Progenitor cell of endocrine pancreas (in vitro differentiated cells): Measurements from ENCODE around the gene LDHAL6B. TPM values are rescaled to one million over a fixed set of nuclear protein-coding genes. Genes with fewer than 3 reads are reported as not detected.

Experiments
- DNase-seq: peaks from one replicate; pipeline ENCODE4 v3.0.0; 2021; ENCODE audit warnings: low spot score; ENCODE audit not compliant: unreplicated experiment
- H3K27ac Mint-ChIP-seq: 2 replicates; pipeline ENCODE4 v1.8.0; 2021; ENCODE audit warnings: mild to moderate bottlenecking, moderate library complexity, mixed read lengths
- H3K27me3 Mint-ChIP-seq: 2 replicates; pipeline ENCODE4 v1.8.0; 2021; ENCODE audit warnings: mixed read lengths
- H3K36me3 Mint-ChIP-seq: 2 replicates; pipeline ENCODE4 v1.8.0; 2022; ENCODE audit warnings: mixed read lengths; ENCODE audit not compliant: insufficient read depth
- H3K4me1 Mint-ChIP-seq: 2 replicates; pipeline ENCODE4 v1.8.0; 2021; ENCODE audit warnings: low read depth, mixed read lengths
- H3K4me3 Mint-ChIP-seq: 2 replicates; pipeline ENCODE4 v1.8.0; 2021; ENCODE audit warnings: low read depth, mild to moderate bottlenecking, moderate library complexity, mixed read lengths
- H3K9me3 Mint-ChIP-seq: 2 replicates; pipeline ENCODE4 v1.8.0; 2021; ENCODE audit warnings: low read depth, mixed read lengths
- CTCF ChIP-seq: fragments of 200-600 bp; sonication (generic); IDR thresholded peaks from one replicate; pipeline ENCODE4 v1.5.0; 2021; ENCODE audit warnings: antibody characterized with exemption, mild to moderate bottlenecking; ENCODE audit not compliant: unreplicated experiment
- total RNA-seq: library from RNA; stranded (reverse); gene quantifications from 2 replicates; pipeline ENCODE4 v1.2.1, GENCODE V29; 2021

The LDHAL6B gene
- total RNA-seq, 1 donor from 2014 or later = not detected

DNA sequence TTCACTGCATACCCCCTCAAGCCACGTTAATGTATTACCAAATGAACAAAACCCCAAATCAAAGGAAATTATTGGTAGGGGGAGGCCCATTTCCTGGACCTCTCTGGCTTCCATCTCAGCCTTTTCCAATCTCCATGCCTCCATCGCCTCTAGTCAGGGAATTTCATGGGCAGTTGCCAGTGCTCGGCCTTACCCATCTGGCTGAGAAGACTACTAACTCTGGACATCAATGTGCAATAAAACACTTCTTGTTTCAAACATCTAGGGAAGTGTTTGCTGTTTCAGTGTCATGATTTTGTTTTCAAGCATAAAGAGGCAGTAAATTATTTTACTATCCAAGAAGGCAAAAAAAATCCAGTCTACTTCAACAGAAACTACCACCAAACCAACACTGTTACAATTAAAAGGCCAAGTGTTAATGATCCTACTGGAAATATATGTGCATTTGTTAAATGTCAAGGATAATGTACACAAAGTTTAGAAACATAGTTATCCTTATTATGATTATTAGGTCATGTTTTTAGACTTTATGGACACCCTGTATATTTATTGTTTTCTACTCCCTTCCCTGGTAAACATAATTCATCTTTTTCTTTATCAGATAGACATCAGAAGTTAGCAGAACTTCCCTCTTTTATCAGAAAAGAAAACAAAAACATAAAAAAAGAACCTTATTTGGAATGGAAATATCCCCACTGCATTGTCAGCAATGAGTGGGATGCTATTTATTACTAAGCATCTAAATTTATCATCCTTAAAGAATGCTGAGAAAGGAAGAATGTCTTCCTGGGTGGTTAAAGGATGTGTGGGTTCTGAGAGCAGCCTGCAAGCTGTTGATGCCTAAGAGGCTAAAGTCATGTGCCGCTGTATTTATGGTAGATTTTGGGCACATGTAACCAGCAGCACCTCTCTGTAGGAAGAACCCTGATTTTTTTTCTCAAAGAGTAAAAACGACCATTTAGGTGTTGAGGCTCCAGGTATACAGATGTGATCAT is 15.2 kb downstream of the LDHAL6B start:
- no peak overlapping the region for H3K4me3 Mint-ChIP-seq
- H3K9me3 Mint-ChIP-seq = no peaks in the 10 kb centered on the region
- peaks cover 17% of the 10 kb centered on the region for H3K36me3 Mint-ChIP-seq
- no peaks in the 10 kb centered on the region for H3K4me1 Mint-ChIP-seq
- H3K27me3 Mint-ChIP-seq = no peaks in the 10 kb centered on the region
- no peak overlapping the region for H3K27ac Mint-ChIP-seq
- DNase-seq = no peak
- no peak for TF ChIP-seq CTCF

GRCh38 chr15:59222906-59223550 is 16.4 kb downstream of the LDHAL6B start:
- DNase-seq = no peak
- Mint-ChIP-seq H3K27me3 (no peaks in the 10 kb centered on the region), H3K4me3 (no peak overlapping the region), H3K4me1 (no peaks in the 10 kb centered on the region), H3K9me3 (no peaks in the 10 kb centered on the region), H3K27ac (no peak overlapping the region), H3K36me3 (peaks cover 20% of the 10 kb centered on the region)
- no peak for TF ChIP-seq CTCF

DNA sequence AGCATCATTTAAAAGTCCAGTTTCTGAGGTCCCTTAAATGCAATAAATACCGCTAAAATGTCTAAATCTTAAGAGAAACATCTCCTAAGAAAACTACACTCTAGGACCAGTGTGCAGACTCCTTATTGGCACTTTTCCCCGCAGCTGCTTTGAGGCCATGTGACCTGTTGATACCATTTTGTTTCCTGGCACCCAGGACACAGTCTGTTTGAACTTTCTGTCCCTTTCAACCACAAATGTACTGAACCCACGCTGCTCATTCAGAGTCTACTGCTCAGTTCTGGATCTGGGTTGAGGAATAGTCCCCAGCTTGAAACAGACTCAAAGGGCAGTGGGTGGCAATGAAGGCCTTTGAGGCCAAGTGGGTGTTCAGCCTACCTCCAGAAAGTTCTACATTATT is 17.1 kb downstream of the LDHAL6B start:
- Mint-ChIP-seq H3K27me3 (no peaks in the 10 kb centered on the region), H3K27ac (no peak overlapping the region)

GRCh38 chr15:59224474-59224873 is 17.8 kb downstream of the LDHAL6B start:
- no peak for DNase-seq
- Mint-ChIP-seq H3K27ac (no peak overlapping the region), H3K36me3 (peaks cover 20% of the 10 kb centered on the region), H3K9me3 (no peaks in the 10 kb centered on the region), H3K4me3 (no peak overlapping the region), H3K4me1 (no peaks in the 10 kb centered on the region), H3K27me3 (no peaks in the 10 kb centered on the region)
- no peak for TF ChIP-seq CTCF

More for the DNA sequence above, 17.1 kb downstream of the LDHAL6B start:
- Mint-ChIP-seq H3K36me3 (peaks cover 20% of the 10 kb centered on the region), H3K4me3 (no peak overlapping the region), H3K9me3 (no peaks in the 10 kb centered on the region), H3K4me1 (no peaks in the 10 kb centered on the region)
- TF ChIP-seq CTCF = no peak
- DNase-seq = no peak

DNA sequence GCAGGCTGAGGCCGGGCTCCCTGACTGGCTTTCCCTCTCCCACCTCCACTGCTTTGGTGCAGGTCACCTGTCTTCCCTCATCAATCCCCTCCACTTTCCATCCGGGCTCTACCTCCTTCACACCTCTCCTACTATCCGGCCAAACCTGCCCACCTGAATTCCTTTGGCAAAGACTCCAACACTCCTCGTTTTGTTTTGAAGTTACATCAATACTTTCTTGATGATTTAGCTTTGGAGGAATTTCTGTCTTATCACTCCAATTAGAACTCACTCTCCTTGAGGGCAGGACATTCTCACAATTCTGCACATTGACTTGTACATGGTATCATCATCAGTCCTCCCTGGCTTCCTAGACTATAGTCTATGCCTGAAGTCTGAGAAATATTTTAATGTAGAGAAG is 20.4 kb downstream of the LDHAL6B start:
- H3K4me1 Mint-ChIP-seq = no peaks in the 10 kb centered on the region

More for the DNA sequence above, 20.4 kb downstream of the LDHAL6B start:
- Mint-ChIP-seq H3K27me3 (no peaks in the 10 kb centered on the region), H3K4me3 (no peak overlapping the region), H3K9me3 (no peaks in the 10 kb centered on the region), H3K36me3 (peaks cover 14% of the 10 kb centered on the region), H3K27ac (no peak overlapping the region)
- DNase-seq = no peak
- TF ChIP-seq CTCF = no peak
